ENCODE measurements around the gene GOLGA6C. TPM values are rescaled to one million over a fixed set of nuclear protein-coding genes. Genes with fewer than 3 reads are reported as not detected.
A peak's percentile ranks its signal among the peaks of the same experiment; 100 is the strongest.
"Not testable (repeated sequence)": the region's sequence is repeated elsewhere in the genome, so short reads cannot be mapped to it uniquely, and the experiment has no call there.

GOLGA6C gene
- total RNA-seq, 4 donors from 2014 or later, result not detected

DNA sequence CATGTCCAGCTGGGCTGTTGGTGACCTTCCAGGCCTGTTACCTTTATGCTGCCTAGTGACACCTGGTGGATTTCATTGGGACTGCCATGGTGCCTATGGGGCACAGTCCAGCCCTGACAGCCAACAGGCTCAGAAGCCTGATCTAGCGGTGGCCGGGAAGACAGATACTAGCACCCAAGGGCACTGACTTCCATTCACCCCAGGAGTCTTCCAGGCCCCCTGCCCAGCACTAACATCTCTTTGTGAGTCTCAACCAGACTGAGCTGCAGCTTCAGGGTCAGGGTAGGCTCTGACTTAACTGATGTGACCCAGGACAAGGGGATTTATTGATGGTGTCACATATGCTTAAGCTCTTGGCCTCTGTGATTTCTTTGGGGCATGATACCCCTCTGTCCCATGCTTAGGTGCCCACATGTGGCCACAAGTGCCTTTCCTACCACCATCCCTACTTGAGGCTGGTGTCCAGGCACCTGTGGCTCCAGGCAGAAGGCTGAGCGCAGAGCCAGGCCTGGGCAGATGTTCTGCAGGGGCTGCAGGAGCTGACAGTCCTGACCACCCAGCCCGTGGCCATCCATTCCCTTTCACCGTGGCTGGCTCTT is 16.5 kb downstream of the GOLGA6C start:
- not testable (repeated sequence) for H3K4me3 ChIP-seq, H3K9me3 ChIP-seq, H3K36me3 ChIP-seq, H3K4me1 ChIP-seq, H3K27me3 ChIP-seq, H3K27ac ChIP-seq
- ATAC-seq, result peak; percentile 89
- TF ChIP-seq, protein P1, sequence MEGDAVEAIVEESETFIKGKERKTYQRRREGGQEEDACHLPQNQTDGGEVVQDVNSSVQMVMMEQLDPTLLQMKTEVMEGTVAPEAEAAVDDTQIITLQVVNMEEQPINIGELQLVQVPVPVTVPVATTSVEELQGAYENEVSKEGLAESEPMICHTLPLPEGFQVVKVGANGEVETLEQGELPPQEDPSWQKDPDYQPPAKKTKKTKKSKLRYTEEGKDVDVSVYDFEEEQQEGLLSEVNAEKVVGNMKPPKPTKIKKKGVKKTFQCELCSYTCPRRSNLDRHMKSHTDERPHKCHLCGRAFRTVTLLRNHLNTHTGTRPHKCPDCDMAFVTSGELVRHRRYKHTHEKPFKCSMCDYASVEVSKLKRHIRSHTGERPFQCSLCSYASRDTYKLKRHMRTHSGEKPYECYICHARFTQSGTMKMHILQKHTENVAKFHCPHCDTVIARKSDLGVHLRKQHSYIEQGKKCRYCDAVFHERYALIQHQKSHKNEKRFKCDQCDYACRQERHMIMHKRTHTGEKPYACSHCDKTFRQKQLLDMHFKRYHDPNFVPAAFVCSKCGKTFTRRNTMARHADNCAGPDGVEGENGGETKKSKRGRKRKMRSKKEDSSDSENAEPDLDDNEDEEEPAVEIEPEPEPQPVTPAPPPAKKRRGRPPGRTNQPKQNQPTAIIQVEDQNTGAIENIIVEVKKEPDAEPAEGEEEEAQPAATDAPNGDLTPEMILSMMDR (IDR thresholded peaks at IDR 0.05), result peak; percentile 20 to 61 (median 28)
- WGBS, 2 donors (ENCODE audit: low coverage in 1 of 2), result 56 to 90% methylated on average over 2 to 4 of the region's 5 CpGs

DNA sequence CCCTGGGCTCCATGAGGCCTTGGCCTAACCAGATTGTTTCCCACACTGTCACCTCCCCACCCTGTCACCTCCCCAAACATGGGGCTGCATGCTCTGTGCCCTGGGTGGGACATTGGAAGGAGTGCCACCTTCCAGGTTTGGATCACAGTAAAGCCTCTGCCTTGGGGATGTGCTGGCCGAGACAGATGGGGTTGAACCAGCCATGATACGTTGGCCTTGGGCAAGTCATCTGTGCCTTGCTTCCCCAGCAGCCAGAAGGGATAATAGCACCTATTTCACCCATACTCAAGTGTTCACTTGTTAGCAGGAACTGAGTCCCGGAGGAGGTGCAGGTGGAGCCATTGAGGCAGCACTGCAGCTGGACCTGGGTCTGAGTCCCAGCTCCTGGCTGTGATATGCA is 17.5 kb downstream of the GOLGA6C start:
- H3K27ac ChIP-seq, ATAC-seq: not testable (repeated sequence)
- 69 to 88% methylated on average over 3 of the region's 3 CpGs for WGBS, 2 donors (ENCODE audit: low coverage in 1 of 2)

DNA sequence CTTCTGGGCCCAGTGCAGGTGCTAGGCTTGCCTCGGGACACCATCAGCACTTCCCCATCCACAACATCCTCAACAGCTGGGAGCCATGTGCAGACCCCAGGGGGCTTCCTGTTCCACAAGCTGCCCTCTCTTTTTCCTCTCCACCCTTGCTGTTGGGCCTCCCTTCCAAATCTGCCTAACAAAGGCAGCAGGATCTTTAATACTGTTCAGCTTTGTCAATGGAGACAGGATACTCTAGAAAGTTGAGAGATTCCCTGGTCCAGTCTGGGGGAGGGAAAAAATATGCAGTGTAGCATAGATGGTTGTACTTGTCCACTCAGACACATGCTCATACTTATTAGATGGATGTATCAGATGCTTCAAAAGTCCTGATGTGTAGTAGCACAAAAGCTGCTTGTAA is 20.4 kb downstream of the GOLGA6C start:
- not testable (repeated sequence) for ATAC-seq, H3K9me3 ChIP-seq, H3K4me1 ChIP-seq, H3K4me3 ChIP-seq, H3K27me3 ChIP-seq, H3K36me3 ChIP-seq, H3K27ac ChIP-seq
- 60% methylated on average over 1 of the region's 1 CpG; no CpG with 5 or more reads in 1 of the 2 donors for WGBS, 2 donors (ENCODE audit: low coverage in 1 of 2)

More for the DNA sequence above, 17.5 kb downstream of the GOLGA6C start:
- H3K9me3 ChIP-seq, H3K4me3 ChIP-seq, H3K36me3 ChIP-seq, H3K27me3 ChIP-seq, H3K4me1 ChIP-seq: not testable (repeated sequence)

DNA sequence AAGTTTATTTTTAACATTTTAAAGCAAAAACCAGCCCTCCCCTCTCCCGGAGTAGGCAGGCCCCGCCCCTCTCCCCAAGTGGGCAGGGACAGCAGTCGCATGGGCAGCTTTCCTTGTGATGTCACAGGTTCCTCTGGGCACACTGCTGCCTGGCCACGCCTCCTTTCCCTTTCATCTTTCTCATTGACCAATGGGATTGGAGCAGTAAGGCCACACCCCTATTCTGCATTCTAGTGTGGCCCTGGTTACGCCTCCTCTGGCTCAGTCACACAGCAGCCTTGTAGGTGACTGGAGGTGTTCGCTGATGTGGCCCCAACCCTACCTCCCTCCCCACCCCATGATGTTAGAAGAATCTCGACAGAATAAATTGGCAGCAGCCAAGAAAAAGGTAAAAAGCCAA is 24.4 kb downstream of the GOLGA6C start, which contains the start of gene GOLGA6D:
TSS of gene GOLGA6D (plus strand) at position 264 of the 400 bp plus-strand sequence. CDS start at position 305, 41 bp downstream.
- not testable (repeated sequence) for H3K27me3 ChIP-seq, H3K4me3 ChIP-seq, H3K9me3 ChIP-seq, H3K27ac ChIP-seq, H3K36me3 ChIP-seq, H3K4me1 ChIP-seq, ATAC-seq
- WGBS, 2 donors (ENCODE audit: low coverage in 1 of 2), result no CpG with 5 or more reads among the region's 7 CpGs

DNA sequence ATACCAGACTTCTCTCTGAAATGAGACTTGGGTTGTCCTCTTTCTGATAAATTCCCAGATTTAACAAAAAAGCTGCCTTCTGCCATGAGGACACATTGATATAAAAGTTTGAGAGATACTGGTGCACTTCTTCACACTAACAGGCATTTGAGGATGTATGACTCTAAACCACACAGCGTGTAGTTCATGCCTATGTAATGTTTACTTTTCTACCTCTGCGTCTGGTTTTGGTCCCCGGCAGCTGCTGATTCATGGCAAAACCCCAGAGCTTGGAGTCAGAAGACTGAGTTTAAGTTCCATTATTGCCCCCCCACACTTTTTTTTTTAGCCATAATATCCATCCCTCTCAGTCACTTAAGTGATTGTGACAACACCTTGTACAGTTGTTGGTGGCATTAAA is 26.0 kb downstream of the GOLGA6C start:
- H3K27ac ChIP-seq, H3K36me3 ChIP-seq, ATAC-seq, H3K4me3 ChIP-seq, H3K27me3 ChIP-seq, H3K9me3 ChIP-seq, H3K4me1 ChIP-seq: not testable (repeated sequence)
- WGBS, 2 donors (ENCODE audit: low coverage in 1 of 2), result no CpG with 5 or more reads among the region's 3 CpGs

DNA sequence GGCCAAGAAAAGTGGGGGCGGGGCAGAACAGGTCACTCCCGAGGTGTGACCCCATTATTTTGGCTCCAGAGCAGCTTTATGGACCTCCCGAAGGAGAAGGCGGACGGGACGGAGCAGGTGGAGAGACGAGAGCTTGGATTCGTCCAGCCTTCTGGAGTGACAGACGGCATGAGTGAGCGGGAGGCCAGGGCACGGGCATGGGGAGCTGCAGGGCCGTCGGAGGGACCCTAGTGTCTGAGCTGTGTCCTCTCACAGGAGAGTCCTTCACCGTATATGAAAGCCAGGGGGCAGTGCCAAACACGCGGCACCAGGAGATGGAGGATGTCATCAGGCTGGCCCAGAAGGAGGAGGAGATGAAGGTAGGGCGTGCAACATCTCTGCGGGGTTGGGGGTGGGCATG is 35.5 kb downstream of the GOLGA6C start:
- ATAC-seq, H3K27me3 ChIP-seq, H3K9me3 ChIP-seq, H3K4me1 ChIP-seq, H3K4me3 ChIP-seq, H3K36me3 ChIP-seq, H3K27ac ChIP-seq: not testable (repeated sequence)
- no CpG with 5 or more reads among the region's 18 CpGs for WGBS, 2 donors (ENCODE audit: low coverage in 1 of 2)

DNA sequence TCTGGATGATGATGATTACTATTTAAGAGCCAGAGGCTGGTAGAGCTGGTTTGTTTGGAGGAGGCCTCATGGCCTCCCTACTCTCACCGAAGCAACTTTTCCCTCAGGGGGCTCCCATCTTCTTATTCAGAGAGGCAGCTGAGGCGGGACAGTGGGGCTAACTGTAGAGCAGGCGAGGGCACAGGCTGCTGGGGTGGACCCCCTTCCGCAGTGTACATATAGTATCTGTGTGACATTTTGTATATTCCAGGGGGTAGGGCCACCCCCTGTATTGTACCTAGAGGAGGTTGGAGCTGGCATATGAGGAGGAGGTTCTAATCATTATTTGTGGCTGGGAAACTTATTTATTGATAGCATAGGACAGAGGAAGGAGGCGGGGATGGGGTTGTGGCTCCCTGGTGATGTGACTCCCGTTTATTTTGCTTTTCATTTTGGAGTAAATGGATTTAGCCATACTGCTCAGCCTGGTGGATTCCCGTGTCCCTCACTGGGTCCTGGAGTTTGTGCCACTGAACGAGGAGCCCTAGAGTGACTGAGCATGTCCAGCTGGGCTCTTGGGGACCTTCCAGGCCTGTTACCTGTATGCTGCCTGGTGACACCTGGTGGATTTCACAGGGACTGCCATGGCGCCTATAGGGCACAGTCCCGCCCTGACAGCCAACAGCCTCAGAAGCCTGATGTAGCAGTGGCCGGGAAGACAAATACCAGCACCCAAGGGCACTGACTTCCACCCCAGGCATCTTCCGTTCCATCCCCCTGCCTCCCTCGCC is 40.6 kb downstream of the GOLGA6C start:
- H3K4me3 ChIP-seq, H3K36me3 ChIP-seq, H3K27me3 ChIP-seq, H3K27ac ChIP-seq, H3K4me1 ChIP-seq, H3K9me3 ChIP-seq: not testable (repeated sequence)
- WGBS, 2 donors (ENCODE audit: low coverage in 1 of 2), result no CpG with 5 or more reads among the region's 13 CpGs
- peak; percentile 41 for ATAC-seq

DNA sequence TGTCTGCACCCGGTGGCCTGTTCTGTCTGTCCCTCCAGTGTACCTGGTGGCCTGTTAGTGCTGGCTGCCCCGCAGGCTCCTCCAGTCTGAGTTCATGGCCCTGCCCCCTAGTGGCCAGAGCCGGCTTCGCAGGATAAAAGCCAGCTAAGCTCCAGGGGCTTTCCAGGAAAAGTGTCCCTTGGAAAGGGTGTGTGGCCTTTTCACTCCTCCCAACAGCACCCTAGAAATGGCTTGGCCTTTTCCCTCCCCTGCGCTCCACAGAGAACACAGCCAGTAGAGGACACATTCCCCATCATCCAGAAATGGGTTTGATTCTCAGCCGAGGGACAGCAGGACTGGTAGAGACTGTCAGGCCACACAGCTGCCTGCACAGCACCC is 41.2 kb downstream of the GOLGA6C start:
- not testable (repeated sequence) for H3K4me3 ChIP-seq, H3K9me3 ChIP-seq, H3K4me1 ChIP-seq, H3K27ac ChIP-seq, H3K36me3 ChIP-seq
- H3K27me3 ChIP-seq, result peaks cover 10% of the 10 kb centered on the region
- peak; percentile 73 for ATAC-seq
- no CpG with 5 or more reads among the region's 6 CpGs for WGBS, 2 donors (ENCODE audit: low coverage in 1 of 2)
- TF ChIP-seq, protein P1 (IDR thresholded peaks at IDR 0.05), result peak in 3 of 4 experiments; percentile 22 to 62 (median 28)

DNA sequence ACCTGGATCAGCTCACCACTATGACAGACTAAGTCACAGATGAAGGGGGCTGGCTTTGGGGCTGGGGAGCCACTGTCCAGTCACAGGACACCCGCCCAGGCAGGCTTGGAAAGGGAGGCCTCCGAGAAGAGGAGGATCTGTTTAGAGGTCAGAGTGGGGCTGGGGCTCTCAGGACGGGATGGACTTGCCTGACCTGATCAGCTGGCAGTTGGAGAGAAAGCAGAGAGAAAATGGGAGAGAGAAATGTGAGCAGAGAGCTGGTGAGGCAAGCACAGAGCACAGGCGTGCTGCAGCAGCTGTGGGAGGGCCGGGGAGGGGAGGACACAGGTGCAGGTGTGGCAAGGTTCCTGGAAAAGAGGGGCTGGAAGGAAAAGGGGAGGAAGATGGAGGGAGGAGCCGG is 41.9 kb downstream of the GOLGA6C start:
- H3K27me3 ChIP-seq, result peaks cover 16% of the 10 kb centered on the region
- H3K4me3 ChIP-seq, result not testable (repeated sequence)
- 28 to 64% methylated on average over 3 to 5 of the region's 6 CpGs for WGBS, 2 donors (ENCODE audit: low coverage in 1 of 2)

More for the DNA sequence above, 41.9 kb downstream of the GOLGA6C start:
- not testable (repeated sequence) for H3K27ac ChIP-seq, H3K9me3 ChIP-seq, H3K36me3 ChIP-seq, H3K4me1 ChIP-seq, ATAC-seq

Measured in gastroesophageal sphincter (tissue), 4 donors.